DMS53 treated with DMSO at 0.1 percent for 48 hours (cell line): ENCODE data around the gene EFL1.
"Not testable (repeated sequence)": the region's sequence is repeated elsewhere in the genome, so short reads cannot be mapped to it uniquely, and the experiment has no call there.

ENCODE experiments used
- DNase-seq: peaks from one replicate; lab custom pipeline; 2025; ENCODE audit not compliant: unreplicated experiment; lab: John Stamatoyannopoulos, UW

Gene EFL1

DNA sequence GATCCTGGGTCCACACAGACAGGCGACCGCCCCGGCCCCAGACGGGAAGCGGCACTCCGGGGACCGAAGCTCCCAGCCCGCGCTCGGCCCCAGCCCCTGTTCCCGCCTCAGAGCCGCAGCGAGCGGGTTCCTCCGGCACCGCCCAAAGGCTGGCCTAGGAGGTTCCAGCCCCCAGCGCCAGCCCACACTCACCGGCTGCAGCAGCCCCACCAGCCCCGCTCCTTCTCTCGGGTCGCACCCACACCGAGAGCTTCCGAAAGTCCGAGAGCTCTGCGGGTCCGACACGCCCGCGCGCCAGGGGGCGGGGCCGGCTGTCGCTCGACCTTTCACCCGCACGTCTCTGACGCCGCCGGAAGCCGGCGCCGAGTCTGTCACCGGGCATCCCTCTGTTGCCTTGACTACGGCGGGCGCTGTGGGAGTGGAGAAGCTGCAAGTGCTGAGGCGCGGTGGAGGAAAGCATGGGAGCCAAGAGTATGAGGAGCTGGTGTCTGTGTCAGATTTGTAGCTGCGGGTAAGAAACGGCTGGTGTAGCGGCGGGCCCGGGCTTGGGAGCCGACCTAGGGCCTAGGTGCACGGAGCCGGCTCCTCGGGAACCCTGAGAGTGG is at the start of gene EFL1, which contains the start of gene SAXO2:
TSS of gene EFL1 (minus strand) at position 313 of the 605 bp plus-strand sequence. CDS start 956 bp downstream, outside the sequence.
TSS of gene SAXO2 (plus strand) at position 397 of the 605 bp plus-strand sequence. CDS start at position 459, 62 bp downstream.
- peak; percentile 68 for DNase-seq

DNA sequence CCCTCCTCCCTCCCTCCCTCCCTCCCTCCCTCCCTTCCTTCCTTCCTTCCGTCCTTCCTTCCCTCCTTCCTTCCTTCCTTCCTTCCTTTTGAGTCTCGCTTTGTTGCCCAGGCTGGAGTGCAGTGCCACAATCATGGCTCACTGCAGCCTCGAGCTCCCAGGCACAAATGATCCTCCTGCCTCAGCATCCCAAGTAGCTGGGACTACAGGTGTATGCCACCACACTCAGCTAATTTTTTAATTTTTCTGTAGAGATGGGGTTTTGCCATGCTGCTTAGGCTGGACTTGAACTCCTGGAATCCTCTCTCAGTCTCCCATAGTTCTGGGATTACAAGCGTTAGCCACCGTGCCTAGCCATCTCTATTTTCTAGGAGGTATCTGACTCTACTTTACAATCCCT is 48.8 kb upstream of the EFL1 start:
- DNase-seq = not testable (repeated sequence)

DNA sequence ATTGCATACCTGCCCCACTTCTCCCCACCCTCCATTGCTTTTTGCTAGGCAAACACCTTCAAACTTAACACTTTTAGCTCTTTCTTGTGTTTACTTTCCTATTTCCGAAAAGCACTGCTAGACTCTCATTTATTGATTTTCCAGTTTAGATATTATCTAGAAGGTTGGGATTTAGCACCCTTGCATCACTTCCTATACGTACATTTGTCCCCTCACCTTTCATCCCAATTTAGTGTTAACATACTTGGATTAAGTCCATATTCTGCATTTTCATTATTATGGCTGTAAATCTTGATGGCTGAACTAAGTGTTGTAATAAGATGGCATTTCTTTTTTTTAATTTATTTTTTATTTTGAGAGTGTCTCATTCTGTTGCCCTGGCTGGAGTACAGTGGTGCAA is 47.3 kb upstream of the EFL1 start:
- no peak for DNase-seq

DNA sequence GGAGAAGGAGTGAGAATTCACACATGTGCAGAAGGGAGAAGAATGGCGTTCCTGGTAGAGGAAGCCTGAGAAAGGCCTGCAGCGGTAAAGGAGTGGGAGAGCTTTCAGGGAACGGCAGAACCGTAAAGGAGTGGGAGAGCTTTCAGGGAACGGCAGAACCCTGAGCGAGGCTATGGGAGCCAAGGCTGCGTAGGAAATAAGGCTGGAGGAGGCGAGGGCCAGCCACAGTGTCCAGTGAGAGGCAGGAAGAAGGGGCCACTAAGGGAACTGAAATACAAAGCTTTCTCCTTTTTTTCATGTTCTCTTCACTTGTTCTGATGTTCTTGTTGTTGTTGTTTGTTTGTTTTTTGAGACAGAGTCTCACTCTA is 45.2 kb upstream of the EFL1 start:
- no peak for DNase-seq

- no peak for DNase-seq
These were observed 44.5 kb upstream of the EFL1 start for GRCh38 chr15:82306791-82307713.

GRCh38 chr15:82305621-82306048 is 43.1 kb upstream of the EFL1 start:
- no peak for DNase-seq

- DNase-seq = no peak
These were observed 42.2 kb upstream of the EFL1 start for GRCh38 chr15:82304778-82305090.

- no peak for DNase-seq
These were observed 41.6 kb upstream of the EFL1 start for GRCh38 chr15:82303956-82304777.

DNA sequence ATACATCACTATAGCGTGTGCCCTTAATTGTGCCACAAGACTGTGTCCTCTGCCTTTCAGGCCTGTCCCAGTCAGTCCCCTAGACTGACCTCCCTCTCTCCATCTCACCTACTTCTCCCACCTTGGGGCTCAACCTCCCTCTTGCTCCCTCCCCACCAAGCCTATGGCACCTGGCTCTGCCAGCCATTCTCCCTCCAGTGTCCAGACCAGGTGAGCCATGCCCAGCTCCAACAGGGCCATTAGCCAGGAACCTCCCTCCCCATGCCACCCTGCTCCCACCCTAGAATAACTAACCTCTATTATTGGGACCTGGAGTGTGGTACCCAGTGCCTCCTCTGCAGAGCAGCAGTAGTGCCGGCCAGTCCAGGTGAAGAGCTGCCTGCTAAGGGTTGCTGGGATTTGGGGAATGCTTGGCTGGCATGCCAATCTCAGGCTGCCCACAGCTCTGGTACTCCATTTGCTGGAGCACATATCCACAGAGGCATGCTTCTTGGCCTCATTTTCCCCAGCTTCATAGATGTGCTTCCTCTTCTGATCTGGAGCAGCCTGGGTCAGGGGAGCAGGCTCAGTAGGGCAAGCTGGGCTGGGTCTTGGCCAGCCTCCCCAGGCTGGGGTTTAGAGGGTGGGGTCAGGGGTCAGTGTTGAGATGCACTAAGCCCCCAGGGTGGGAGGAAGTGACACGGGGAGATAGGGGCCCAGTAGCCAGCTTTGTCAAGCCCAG is 38.9 kb upstream of the EFL1 start:
- no peak for DNase-seq

GRCh38 chr15:82300883-82301282 is 38.3 kb upstream of the EFL1 start:
- DNase-seq = no peak

DNA sequence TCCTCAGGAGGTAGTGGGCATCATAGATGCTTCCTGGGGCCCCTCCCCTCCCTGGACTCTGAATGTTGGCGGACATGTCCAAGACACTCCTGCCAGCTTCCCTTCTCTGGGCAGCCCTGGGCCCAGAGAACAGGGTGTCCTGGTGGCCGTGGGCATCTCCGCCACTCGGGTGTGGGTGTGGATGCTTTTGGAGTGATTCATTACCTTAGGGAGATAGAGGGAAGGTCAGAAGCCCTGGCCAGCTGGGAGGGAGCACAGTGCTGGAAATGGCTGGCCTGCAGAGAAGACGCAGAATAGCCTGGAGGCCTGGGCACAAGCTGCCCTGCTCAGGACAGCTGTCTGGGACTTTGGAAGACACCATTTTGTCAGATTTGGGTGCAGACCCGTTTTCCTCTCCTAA is 37.8 kb upstream of the EFL1 start:
- not testable (repeated sequence) for DNase-seq

- not testable (repeated sequence) for DNase-seq
These were observed 37.0 kb upstream of the EFL1 start for GRCh38 chr15:82299511-82299914.

GRCh38 chr15:82298520-82298919 is 36.0 kb upstream of the EFL1 start:
- no peak for DNase-seq

DNA sequence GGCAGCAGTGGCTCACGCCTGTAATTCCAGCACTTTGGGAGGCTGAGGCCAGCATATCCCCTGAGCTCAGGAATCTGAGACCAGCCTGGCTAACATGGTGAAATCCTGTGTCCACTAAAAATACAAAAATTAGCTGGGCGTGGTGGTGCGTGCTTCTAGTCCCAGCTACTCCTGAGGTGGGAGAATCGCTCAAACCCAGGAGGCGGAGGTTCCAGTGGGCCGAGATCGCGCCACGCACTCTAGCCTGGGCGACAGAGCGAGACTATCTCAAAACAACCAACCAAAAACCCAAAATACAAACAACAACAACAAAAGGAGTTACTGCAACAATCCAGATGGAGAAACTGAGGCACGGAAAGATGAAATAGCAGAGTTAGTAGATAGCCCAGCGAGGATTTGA is 35.5 kb upstream of the EFL1 start:
- DNase-seq = no peak

GRCh38 chr15:82297546-82297945 is 35.0 kb upstream of the EFL1 start:
- no peak for DNase-seq

DNA sequence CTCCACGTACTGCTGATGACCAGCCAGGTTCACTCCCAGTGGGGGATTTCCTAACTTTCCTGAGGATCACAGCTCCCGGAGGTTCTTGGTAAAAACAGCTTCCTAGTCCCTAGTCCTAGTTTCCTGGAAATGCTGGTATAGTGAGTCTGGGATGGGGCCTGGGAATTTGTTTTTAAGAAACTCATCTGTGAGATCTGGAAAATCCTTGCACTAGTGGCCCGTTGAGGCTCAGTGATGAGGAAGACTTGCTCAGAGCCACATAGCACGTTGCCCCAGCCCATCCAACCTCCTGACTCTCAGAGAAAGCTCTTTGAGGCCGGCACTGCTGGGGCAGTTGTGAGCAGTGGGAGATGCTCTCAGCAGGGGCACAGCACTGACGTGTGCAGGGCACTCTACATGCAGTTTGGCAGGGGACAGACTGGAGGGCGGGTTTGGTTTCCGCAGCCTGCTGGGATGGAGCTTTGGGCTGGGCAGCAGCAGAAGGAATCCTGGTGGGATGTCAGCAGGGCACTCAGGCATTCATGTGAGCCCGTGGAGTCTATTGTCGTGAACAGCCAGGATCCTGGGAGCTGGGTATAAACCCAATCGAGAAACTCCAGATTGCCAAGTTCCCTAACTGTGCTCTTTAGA is 31.6 kb upstream of the EFL1 start:
- DNase-seq = no peak

- no peak for DNase-seq
These were observed 29.7 kb upstream of the EFL1 start for GRCh38 chr15:82292271-82292670.

DNA sequence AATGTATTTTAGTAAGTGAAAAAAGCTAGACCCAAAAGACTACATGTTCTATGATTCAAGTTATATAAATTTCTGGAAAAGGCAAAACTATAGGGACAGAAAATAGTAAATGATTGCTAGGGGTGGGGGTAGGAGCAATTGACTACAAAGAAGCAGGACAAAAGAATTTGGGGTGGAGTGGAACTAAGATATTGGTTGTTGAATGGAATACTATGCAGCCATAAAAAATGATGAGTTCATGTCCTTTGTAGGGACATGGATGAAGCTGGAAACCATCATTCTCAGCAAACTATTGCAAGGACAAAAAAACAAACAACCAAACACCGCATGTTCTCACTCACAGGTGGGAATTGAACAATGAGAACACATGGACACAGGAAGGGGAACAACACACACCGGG is 25.7 kb upstream of the EFL1 start:
- DNase-seq = not testable (repeated sequence)

DNA sequence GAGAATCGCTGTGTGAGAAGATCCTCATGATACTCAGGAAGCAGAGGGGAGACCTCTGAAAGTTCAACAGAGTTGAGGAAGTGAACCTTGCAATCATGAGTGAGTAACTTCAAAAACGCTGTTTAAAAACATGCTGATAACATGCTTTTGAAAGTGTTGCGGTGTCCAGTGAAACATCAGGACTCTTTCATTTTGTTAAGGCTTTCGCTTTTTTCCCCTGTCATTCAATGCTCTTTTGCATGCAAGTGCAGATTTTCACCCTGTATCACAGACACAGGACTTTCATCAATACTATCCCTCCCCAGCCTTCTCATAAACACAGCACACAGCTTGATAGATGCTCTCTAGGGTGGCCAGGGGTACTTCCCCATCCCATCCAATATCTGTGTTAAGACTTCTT is 23.9 kb upstream of the EFL1 start:
- DNase-seq = not testable (repeated sequence)

GRCh38 chr15:82284381-82284780 is 21.8 kb upstream of the EFL1 start:
- DNase-seq = not testable (repeated sequence)
